CD4-positive, alpha-beta memory T cell (primary cell): ENCODE results near the gene SNRPB2. TPM values are rescaled to one million over a fixed set of nuclear protein-coding genes. Genes with fewer than 3 reads are reported as not detected.

Source experiments
- CTCF ChIA-PET: fragments of 350-600 bp; sonication (Branson Sonifier 250); formaldehyde crosslinking; loops from one replicate; lab custom pipeline; 2021; ENCODE audit warnings: inconsistent platforms; ENCODE audit not compliant: partially characterized antibody; lab: Charles Lee
- POLR2A ChIA-PET: fragments of 350-600 bp; sonication (Branson Sonifier 250); formaldehyde crosslinking; loops from one replicate; lab custom pipeline; 2021; ENCODE audit not compliant: partially characterized antibody; lab: Charles Lee
- DNase-seq, 5 donors: peaks; one replicate each; pipeline versions ENCODE4 v3.0.0 to v3.0.0-alpha.2; 2020 to 2022; ENCODE audit warnings: mixed read lengths in 1 of 5
- H3K27ac ChIP-seq: one replicate; pipeline ENCODE4 v1.7.0; 2013; ENCODE audit warnings: low read depth, low read length
- H3K27me3 ChIP-seq: 2 replicates; pipeline ENCODE4 v1.7.0; 2013; ENCODE audit warnings: mild to moderate bottlenecking, low read length, moderate library complexity; ENCODE audit not compliant: insufficient read depth
- H3K36me3 ChIP-seq: 2 replicates; pipeline ENCODE4 v1.7.0; 2013; ENCODE audit warnings: mild to moderate bottlenecking, low read length, moderate library complexity; ENCODE audit not compliant: insufficient read depth
- H3K4me1 ChIP-seq: 2 replicates; pipeline ENCODE4 v1.7.0; 2013; ENCODE audit warnings: mild to moderate bottlenecking, low read length, moderate library complexity; ENCODE audit not compliant: insufficient read depth
- H3K4me3 ChIP-seq, 2 donors: one replicate each; pipeline ENCODE4 v1.7.0; 2013; ENCODE audit warnings: low read length in 2 of 2, mild to moderate bottlenecking in 1 of 2
- H3K9me3 ChIP-seq, 2 donors: one replicate each; pipeline ENCODE4 v1.7.0; 2013; ENCODE audit warnings: low read length in 2 of 2, control low read depth in 1 of 2; ENCODE audit not compliant: control insufficient read depth in 1 of 2
- H3K27ac Mint-ChIP-seq, 7 donors: one replicate each; pipeline ENCODE4 v1.8.0; 2020 to 2021; ENCODE audit warnings: mixed read lengths in 7 of 7, mild to moderate bottlenecking in 6 of 7, inconsistent platforms in 3 of 7, moderate library complexity in 3 of 7
- H3K27me3 Mint-ChIP-seq, 2 donors: one replicate each; pipeline ENCODE4 v1.8.0; 2020 to 2021; ENCODE audit warnings: mixed read lengths in 2 of 2
- H3K36me3 Mint-ChIP-seq, 2 donors: one replicate each; pipeline ENCODE4 v1.8.0; 2020 to 2021; ENCODE audit warnings: mixed read lengths in 2 of 2, inconsistent platforms in 1 of 2, mild to moderate bottlenecking in 1 of 2
- H3K4me1 Mint-ChIP-seq, 4 donors: one replicate each; pipeline ENCODE4 v1.8.0; 2020 to 2021; ENCODE audit warnings: mixed read lengths in 4 of 4, mild to moderate bottlenecking in 1 of 4
- H3K4me3 Mint-ChIP-seq, 8 donors: one replicate each; pipeline ENCODE4 v1.8.0; 2020 to 2021; ENCODE audit warnings: mixed read lengths in 8 of 8, mild to moderate bottlenecking in 7 of 8, moderate library complexity in 6 of 8, inconsistent platforms in 3 of 8
- H3K9me3 Mint-ChIP-seq, 8 donors: one replicate each; pipeline ENCODE4 v1.8.0; 2020 to 2021; ENCODE audit warnings: mixed read lengths in 8 of 8, mild to moderate bottlenecking in 5 of 8, inconsistent platforms in 3 of 8, moderate library complexity in 1 of 8
- intact Hi-C: fragments of 100-400 bp; cut with micrococcal nuclease; formaldehyde crosslinking; loops from one replicate; pipeline ENCODE4 v1.15.1; 2023
- polyA plus RNA-seq, 2 donors: library from polyadenylated mRNA; unstranded; fragments of 300-500 nt; fragmentation: Illumina TruSeq; gene quantifications; one replicate each; pipeline ENCODE4 v1.2.3, GENCODE V29; 2021
- total RNA-seq, 2 experiments: library from RNA; stranded (reverse); gene quantifications; one replicate each; pipeline ENCODE4 v1.2.3, GENCODE V29; 2021

Gene SNRPB2
- total and polyA plus RNA-seq, 4 experiments from 2014 or later: 45.6 to 103 (median 69.6) TPM

DNA sequence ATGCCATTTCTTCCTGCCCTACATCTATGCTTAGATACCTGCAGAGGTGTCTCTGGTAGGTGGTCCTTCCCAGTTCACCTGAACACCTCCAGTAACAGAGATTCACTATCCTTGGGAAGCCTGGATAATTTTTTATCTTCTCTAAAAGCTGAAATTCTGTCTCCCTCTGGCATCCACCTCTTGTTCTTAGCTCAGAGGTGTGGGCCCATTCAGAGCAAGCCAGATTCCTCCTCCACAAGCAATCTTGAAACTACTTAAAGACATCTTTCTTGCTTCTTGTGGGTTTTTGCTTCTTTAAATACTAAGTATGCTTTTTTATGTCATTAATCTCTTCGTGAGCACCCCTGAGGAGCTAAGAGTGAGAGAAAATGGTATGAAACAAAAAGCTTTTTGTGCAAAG is 10.4 kb upstream of the SNRPB2 start:
- no peak overlapping the region for H3K4me3 Mint-ChIP-seq
- no peak overlapping the region for H3K27ac Mint-ChIP-seq
- no peak overlapping the region for H3K4me3 ChIP-seq
- H3K36me3 ChIP-seq: no peaks in the 10 kb centered on the region
- ChIA-PET POLR2A (no interaction called here), CTCF (no interaction called here)
- peaks cover 0 to 2% (median 0%) of the 10 kb centered on the region in 8 donors for H3K9me3 Mint-ChIP-seq
- H3K4me1 ChIP-seq: no peaks in the 10 kb centered on the region
- no peaks in the 10 kb centered on the region for H3K36me3 Mint-ChIP-seq
- intact Hi-C loops: no loop called here
- H3K27me3 ChIP-seq: peaks cover 4% of the 10 kb centered on the region
- H3K4me1 Mint-ChIP-seq: no peaks in the 10 kb centered on the region
- no peak for DNase-seq
- H3K9me3 ChIP-seq: no peaks in the 10 kb centered on the region
- H3K27me3 Mint-ChIP-seq: peaks cover 22 to 34% of the 10 kb centered on the region in 2 donors
- H3K27ac ChIP-seq: no peak overlapping the region

DNA sequence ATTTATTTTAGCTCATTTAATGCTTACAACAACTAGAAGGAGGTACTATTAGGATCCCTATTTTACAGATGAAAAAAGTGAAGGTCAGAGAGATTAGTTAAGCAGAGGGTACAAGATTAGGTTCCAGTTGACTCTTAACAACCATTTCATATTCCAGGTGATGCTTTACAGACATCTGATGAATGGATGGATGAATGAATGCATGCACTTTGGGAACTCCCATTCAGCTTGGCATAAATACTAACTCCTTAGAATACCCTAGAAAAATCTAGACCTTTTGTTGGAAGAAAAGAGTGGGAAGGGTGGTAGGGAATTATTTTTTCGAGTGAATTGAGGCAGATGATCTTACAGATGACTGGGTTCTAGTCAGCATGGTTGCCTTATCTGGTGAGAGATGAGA is 746 bp upstream of the SNRPB2 start:
- Mint-ChIP-seq H3K4me1 (peaks cover 37 to 51% (median 45%) of the 10 kb centered on the region in 4 donors), H3K4me3 (peak overlapping the region; percentile 99 to 100 (median 100)), H3K36me3 (peaks cover 21 to 31% of the 10 kb centered on the region in 2 donors), H3K9me3 (peaks cover 0 to 11% (median 2%) of the 10 kb centered on the region in 8 donors), H3K27ac (peak overlapping the region; percentile 96 to 100 (median 100)), H3K27me3 (peaks cover 8 to 10% of the 10 kb centered on the region in 2 donors)
- H3K27ac ChIP-seq: no peak overlapping the region
- DNase-seq: no peak
- H3K4me3 ChIP-seq: peak overlapping the region in 1 of 2 donors; percentile 98
- ChIA-PET CTCF (interaction anchor here (0.6 to 0.9 kb wide), 2 partner anchors 21 to 151 kb away, joined by 3 read pairs; no protein-coding TSS in a partner anchor), POLR2A (interaction anchor here (0.7 to 2.3 kb wide), 12 partner anchors 8 to 1559 kb away, joined by 3 to 11 read pairs (median 3); partner anchors contain the start of genes KIF16B and ZNF133)
- intact Hi-C loops: no loop called here
- H3K36me3 ChIP-seq: peaks cover 20% of the 10 kb centered on the region
- peaks cover 4% of the 10 kb centered on the region for H3K27me3 ChIP-seq
- peaks cover 44% of the 10 kb centered on the region for H3K4me1 ChIP-seq
- no peaks in the 10 kb centered on the region for H3K9me3 ChIP-seq

DNA sequence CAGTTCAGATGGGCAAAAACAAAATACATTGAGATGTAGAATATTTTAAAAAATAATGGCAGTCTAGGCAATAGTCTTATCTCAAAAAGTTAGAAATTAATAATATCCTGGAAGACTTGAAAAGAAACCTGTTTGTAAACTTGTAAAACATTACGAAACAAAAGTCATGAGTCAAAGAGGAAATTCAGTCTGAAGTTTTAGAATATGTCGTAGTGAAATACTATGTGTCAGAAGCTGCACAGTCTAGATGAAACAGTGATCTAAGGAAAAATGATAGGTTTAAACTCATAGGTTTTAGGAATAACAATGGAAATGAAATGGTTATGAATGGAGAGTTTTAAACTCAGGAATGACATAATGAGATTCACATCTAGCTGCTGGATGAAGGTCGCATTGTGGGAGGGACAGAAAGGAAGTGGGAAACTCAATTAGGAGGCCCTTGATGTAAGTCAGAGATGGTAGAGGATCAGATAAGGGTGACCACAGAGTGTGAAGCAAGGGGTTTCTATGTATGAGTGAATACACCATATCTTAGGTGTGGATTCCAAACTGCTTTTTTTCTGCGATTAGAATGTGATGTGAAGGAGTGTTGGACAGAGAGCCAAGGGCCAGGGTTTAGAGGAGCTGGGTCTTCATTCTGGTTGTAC is 2.8 kb downstream of the SNRPB2 start:
- H3K27ac Mint-ChIP-seq: peak overlapping the region; percentile 48 to 93 (median 71)
- Histone ChIP-seq H3K4me3 (no peak overlapping the region), H3K4me1 (peaks cover 58% of the 10 kb centered on the region), H3K27ac (peak overlapping the region; percentile 34), H3K36me3 (peaks cover 53% of the 10 kb centered on the region), H3K9me3 (no peaks in the 10 kb centered on the region), H3K27me3 (peaks cover 4% of the 10 kb centered on the region)
- intact Hi-C loops: loop anchor here (5.0 kb wide), 1 partner anchor 1235 kb away; the partner anchor contains the start of genes MGME1 and SNX5
- H3K4me1 Mint-ChIP-seq: peaks cover 50 to 72% (median 57%) of the 10 kb centered on the region in 4 donors
- H3K9me3 Mint-ChIP-seq: peaks cover 0 to 5% (median 0%) of the 10 kb centered on the region in 8 donors
- DNase-seq: peak; percentile 23 to 62 (median 40)
- ChIA-PET CTCF (no interaction called here), POLR2A (no interaction called here)
- H3K27me3 Mint-ChIP-seq: peaks cover 0 to 1% of the 10 kb centered on the region in 2 donors
- peaks cover 52 to 64% of the 10 kb centered on the region in 2 donors for H3K36me3 Mint-ChIP-seq
- H3K4me3 Mint-ChIP-seq: peak overlapping the region; percentile 1 to 77 (median 36)

- no peak overlapping the region for H3K27ac ChIP-seq
- Mint-ChIP-seq H3K27me3 (no peaks in the 10 kb centered on the region), H3K4me1 (peaks cover 0 to 6% (median 3%) of the 10 kb centered on the region in 4 donors), H3K9me3 (no peaks in the 10 kb centered on the region), H3K27ac (peak overlapping the region in 1 of 7 donors; percentile 49), H3K36me3 (peaks cover 49 to 65% of the 10 kb centered on the region in 2 donors), H3K4me3 (no peak overlapping the region)
- no peaks in the 10 kb centered on the region for H3K27me3 ChIP-seq
- no peak for DNase-seq
- H3K9me3 ChIP-seq: no peaks in the 10 kb centered on the region
- POLR2A ChIA-PET: interaction anchor here (1.2 kb wide), 1 partner anchor 11 kb away, joined by 3 read pairs; no protein-coding TSS in a partner anchor
- intact Hi-C loops: no loop called here
- H3K4me3 ChIP-seq: no peak overlapping the region
- CTCF ChIA-PET: no interaction called here
- peaks cover under 1% of the 10 kb centered on the region for H3K4me1 ChIP-seq
- H3K36me3 ChIP-seq: peaks cover 48% of the 10 kb centered on the region
Measured at GRCh38 chr20:16740365-16741072, 10.7 kb downstream of the SNRPB2 start.

DNA sequence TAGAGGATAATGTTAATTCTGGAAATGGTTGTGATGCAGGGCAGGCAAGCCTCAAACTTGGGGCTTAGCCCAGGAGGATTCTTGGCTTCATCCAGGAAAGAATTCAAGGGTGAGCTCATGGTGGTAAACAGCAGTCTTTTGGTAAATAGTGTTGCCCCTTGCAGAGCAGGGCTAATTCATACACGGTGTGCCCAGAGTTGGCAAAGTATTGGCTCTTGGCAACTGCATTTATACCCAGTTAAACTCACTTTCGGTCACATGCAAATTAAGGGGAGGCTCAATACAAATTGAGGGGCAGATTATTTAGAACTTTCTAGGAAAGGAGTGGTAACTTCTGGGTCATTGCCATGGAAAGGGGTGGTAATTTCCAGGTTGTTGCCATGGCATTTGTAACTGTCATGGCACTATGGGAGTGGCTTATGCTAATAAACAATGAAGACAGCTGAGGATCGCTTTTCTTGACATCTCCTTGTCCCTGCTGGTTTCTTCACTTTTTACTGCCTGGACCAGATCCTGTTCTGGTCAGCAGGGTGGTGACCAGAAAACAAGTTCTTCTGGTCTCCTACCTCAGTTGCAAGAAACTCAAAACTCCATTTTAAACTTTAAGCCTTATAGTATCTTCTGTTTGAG is 14.5 kb downstream of the SNRPB2 start:
- H3K4me1 ChIP-seq: no peaks in the 10 kb centered on the region
- H3K27me3 ChIP-seq: no peaks in the 10 kb centered on the region
- peaks cover 22% of the 10 kb centered on the region for H3K36me3 ChIP-seq
- CTCF ChIA-PET: interaction anchor here (0.6 kb wide), 1 partner anchor 310 kb away, joined by 3 read pairs; no protein-coding TSS in a partner anchor
- POLR2A ChIA-PET: interaction anchor here (1.1 kb wide), 1 partner anchor 15 kb away, joined by 3 read pairs; no protein-coding TSS in a partner anchor
- no peak overlapping the region for H3K4me3 Mint-ChIP-seq
- no peak overlapping the region for H3K27ac Mint-ChIP-seq
- peaks cover 3 to 4% of the 10 kb centered on the region in 2 donors for H3K27me3 Mint-ChIP-seq
- H3K9me3 Mint-ChIP-seq: no peaks in the 10 kb centered on the region
- no peak overlapping the region for H3K4me3 ChIP-seq
- H3K27ac ChIP-seq: no peak overlapping the region
- H3K36me3 Mint-ChIP-seq: peaks cover 29 to 38% of the 10 kb centered on the region in 2 donors
- no peaks in the 10 kb centered on the region for H3K9me3 ChIP-seq
- H3K4me1 Mint-ChIP-seq: no peaks in the 10 kb centered on the region
- intact Hi-C loops: no loop called here
- no peak for DNase-seq

DNA sequence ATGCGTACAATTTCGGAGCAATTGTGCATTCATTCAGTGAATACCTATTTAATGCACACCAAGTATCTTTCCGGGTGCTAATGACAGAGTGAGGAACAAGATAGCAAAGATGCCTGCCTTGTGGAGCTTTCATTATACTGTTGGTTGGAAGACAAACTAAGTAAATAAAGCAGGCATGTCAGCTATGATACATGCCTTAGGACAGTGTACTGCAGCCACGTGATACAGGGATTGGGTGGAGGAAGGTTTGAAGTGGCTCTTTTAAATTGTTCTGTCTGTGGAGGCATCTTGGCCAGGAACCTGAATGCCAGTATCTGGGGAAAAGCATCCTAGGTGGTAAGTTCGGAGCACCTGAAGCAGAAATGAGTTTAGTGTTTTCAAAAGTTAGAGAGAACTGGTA is 15.4 kb downstream of the SNRPB2 start:
- H3K4me1 Mint-ChIP-seq: peaks cover 0 to 3% (median under 1%) of the 10 kb centered on the region in 4 donors

More for the DNA sequence above, 15.4 kb downstream of the SNRPB2 start:
- no peak overlapping the region for H3K4me3 ChIP-seq
- Mint-ChIP-seq H3K27ac (peak overlapping the region in 1 of 7 donors; percentile 62), H3K4me3 (no peak overlapping the region), H3K9me3 (no peaks in the 10 kb centered on the region), H3K27me3 (peaks cover 3 to 4% of the 10 kb centered on the region in 2 donors), H3K36me3 (peaks cover 23 to 29% of the 10 kb centered on the region in 2 donors)
- H3K27me3 ChIP-seq: no peaks in the 10 kb centered on the region
- ChIA-PET POLR2A (interaction anchor here (1.1 kb wide), 1 partner anchor 16 kb away, joined by 3 read pairs; no protein-coding TSS in a partner anchor), CTCF (no interaction called here)
- H3K36me3 ChIP-seq: peaks cover 13% of the 10 kb centered on the region
- no peak overlapping the region for H3K27ac ChIP-seq
- no peaks in the 10 kb centered on the region for H3K9me3 ChIP-seq
- DNase-seq: no peak
- intact Hi-C loops: no loop called here
- no peaks in the 10 kb centered on the region for H3K4me1 ChIP-seq
